ENCODE data around the gene RADX.

The RADX gene

DNA sequence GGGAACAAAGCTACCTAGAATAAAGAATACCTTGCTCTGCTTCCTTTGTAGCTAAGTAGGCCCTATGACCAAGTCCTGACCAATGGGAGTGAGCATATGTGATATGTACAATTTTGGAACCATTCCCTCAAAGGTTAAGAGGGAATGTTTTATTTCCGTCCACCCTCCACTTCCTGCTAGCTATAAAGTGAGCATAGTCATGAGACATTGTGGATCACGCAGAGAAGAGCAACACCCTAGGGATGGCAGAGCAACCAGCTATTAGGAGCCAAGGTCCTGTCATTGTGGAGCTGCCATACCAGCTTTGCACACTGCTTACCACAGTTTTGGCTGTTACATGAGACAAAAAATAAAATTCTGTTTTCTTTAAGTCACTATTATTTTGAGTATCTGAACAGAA is 68.9 kb downstream of the RADX start:
- DNase-seq (ENCODE audit: low read depth in 2 of 2) = no peak

- no peak for DNase-seq (ENCODE audit: low read depth in 2 of 2)
Observed at GRCh38 chrX:106684207-106684606, 72.4 kb downstream of the RADX start.

- DNase-seq (ENCODE audit: low read depth in 2 of 2) = no peak
Observed at GRCh38 chrX:106692425-106693065, 80.8 kb downstream of the RADX start.

DNA sequence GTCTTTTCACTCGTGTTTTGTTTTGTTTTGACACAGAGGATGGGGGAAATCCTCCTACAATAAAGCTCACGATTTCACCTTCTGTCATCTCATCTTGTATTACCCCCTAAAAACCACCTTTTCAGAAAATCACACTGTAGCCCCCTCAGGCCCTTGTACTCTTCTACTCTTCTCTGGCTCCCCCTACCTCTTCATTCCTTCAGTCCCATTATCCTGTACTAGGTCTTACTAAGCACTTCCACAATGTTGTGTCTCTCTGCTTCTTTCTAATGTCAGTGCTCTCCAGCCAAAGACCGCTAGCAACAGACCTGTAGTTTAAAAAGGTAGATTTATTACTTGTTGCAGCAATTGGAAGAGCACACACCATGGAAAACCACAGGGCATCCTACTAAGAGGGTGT is 84.7 kb downstream of the RADX start:
- no peak for DNase-seq (ENCODE audit: low read depth in 2 of 2)

GRCh38 chrX:106698693-106699092 is 86.9 kb downstream of the RADX start:
- DNase-seq (ENCODE audit: low read depth in 2 of 2) = no peak

DNA sequence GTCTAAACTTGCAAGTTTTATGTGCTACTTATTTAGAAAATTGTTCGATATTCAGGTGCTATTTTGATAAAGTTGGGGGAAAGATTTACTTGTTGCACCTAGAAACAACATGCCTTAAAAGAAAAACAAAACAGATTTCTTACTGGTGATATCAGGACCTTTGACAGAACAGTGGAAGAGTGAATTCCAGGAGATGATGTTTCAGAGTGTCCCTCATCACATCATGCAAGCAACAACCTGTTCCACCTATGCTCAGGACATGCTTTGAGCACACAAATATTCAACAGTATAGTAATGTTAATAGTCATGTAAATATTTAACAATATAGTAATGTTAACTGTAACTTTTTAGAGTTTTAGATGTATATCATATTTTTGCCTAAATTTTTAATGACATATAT is 90.9 kb downstream of the RADX start:
- DNase-seq (ENCODE audit: low read depth in 2 of 2) = no peak

GRCh38 chrX:106706466-106706865 is 94.7 kb downstream of the RADX start:
- DNase-seq (ENCODE audit: low read depth in 2 of 2) = no peak

DNA sequence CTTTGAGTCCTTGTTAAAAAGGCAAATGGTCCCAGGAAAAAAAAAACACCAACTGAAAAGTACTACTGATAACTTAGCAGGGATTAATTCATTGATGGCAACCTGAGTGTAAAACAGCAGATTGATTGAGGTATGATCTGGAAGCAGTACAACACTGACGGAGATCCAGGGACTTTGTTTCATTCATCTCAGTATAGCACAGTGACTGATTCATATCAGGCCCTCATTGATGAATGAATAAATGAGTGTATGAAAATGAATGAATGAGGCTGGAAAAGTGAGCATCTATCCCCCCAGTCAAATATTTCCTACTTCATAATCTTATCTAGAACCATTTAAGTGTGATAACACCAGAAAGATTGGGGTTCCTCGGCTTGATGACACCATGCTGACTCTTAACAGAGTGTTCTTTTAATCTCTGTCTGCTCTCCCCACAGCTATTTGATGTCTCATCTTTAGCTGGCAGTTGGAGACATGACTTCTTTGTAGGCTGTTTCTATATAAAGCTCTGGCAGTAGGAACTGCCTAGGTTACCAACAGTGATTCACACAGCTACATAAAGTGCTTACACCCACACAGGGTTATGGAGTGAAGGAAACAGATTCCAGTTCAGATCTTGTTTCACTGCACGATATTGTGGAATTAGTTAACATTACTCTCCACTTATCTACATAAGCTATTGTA is 96.1 kb downstream of the RADX start:
- DNase-seq (ENCODE audit: low read depth in 2 of 2) = no peak

- no peak for DNase-seq (ENCODE audit: low read depth in 2 of 2)
Observed at GRCh38 chrX:106710771-106711170, 99.0 kb downstream of the RADX start.

DNA sequence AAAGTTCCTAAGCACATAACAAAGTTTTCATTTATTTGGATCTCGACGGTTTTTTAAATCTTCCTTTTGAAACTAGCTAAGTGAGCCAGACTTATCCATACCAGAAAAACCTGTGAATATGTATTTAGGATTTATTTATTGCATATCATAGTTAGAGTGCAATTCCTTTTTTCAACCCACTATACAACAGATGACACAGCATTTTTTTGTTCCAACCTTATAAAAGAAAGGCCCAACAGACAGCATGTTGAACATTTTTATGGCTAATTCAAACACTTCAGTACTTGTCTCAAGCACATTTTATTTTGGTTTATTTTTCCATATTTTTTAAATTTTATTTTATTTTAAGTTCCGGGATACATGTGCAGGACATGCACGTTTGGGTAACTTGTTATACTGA is 99.6 kb downstream of the RADX start:
- DNase-seq (ENCODE audit: low read depth in 2 of 2) = no peak

- DNase-seq (ENCODE audit: low read depth in 2 of 2) = no peak
Observed at GRCh38 chrX:106716004-106716403, 104.2 kb downstream of the RADX start.

GRCh38 chrX:106716463-106716862 is 104.7 kb downstream of the RADX start:
- no peak for DNase-seq (ENCODE audit: low read depth in 2 of 2)

- DNase-seq (ENCODE audit: low read depth in 2 of 2) = no peak
Observed at GRCh38 chrX:106718709-106719108, 106.9 kb downstream of the RADX start.

DNA sequence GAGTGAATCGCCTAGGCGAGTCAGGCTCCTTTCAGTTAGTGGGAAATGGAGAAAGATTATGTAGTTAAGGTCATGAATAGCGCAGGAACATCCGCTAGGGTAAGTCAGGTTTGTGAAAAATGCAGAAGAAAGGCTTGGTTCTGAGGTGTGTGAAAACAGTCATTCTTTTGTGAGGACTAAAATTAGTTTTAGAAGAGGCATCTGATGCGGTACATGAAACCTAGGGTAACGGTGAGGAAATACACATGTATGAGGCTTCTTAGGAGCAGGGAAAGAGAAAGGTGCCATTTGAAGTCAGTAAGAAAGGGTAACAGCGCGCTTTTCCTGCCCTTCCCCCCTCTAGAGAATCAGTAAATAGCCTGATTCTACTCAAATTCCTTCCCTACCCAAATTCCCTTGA is 114.2 kb downstream of the RADX start:
- DNase-seq (ENCODE audit: low read depth in 2 of 2) = no peak

DNA sequence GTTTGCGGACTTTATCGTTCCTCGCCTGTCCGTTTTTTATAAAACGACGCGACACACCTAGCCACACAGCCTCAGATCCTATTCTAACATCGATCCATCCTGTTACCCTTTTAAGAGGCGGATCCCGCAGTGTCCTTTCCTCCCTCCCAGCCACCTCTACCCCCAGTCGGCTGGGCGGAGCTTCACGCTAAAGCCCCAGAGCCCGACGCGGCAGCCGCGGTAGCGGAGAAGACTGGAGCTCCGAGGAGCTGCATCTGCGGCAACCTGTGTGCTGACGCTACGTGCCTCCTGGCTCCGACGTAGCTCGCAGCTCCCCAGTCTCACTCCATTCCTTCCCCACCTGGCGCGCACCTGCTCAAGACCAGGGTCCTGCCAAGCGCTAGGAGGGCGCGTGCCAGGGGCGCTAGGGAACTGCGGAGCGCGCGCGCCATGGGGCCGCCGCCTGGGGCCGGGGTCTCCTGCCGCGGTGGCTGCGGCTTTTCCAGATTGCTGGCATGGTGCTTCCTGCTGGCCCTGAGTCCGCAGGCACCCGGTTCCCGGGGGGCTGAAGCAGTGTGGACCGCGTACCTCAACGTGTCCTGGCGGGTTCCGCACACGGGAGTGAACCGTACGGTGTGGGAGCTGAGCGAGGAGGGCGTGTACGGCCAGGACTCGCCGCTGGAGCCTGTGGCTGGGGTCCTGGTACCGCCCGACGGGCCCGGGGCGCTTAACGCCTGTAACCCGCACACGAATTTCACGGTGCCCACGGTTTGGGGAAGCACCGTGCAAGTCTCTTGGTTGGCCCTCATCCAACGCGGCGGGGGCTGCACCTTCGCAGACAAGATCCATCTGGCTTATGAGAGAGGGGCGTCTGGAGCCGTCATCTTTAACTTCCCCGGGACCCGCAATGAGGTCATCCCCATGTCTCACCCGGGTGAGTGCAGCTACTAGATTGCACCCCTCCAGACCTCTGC is 115.0 kb downstream of the RADX start, which contains the start of gene RNF128:
Gene RNF128, plus strand, starts transcription at position 217 of the 953 bp plus-strand sequence. Its CDS starts 213 bp downstream, at position 430.
- no peak for DNase-seq (ENCODE audit: low read depth in 2 of 2)

- no peak for DNase-seq (ENCODE audit: low read depth in 2 of 2)
Observed at GRCh38 chrX:106728337-106728736, 116.6 kb downstream of the RADX start.
